SHP77 (cell line): ENCODE data around the gene FBXL16.
A peak's percentile ranks its signal among the peaks of the same experiment; 100 is the strongest.
"Not testable (repeated sequence)": the region's sequence is repeated elsewhere in the genome, so short reads cannot be mapped to it uniquely, and the experiment has no call there.

Experiments
- DNase-seq, 2 experiments: peaks; one replicate each; lab custom pipeline; 2025; lab: John Stamatoyannopoulos, UW

The FBXL16 gene

DNA sequence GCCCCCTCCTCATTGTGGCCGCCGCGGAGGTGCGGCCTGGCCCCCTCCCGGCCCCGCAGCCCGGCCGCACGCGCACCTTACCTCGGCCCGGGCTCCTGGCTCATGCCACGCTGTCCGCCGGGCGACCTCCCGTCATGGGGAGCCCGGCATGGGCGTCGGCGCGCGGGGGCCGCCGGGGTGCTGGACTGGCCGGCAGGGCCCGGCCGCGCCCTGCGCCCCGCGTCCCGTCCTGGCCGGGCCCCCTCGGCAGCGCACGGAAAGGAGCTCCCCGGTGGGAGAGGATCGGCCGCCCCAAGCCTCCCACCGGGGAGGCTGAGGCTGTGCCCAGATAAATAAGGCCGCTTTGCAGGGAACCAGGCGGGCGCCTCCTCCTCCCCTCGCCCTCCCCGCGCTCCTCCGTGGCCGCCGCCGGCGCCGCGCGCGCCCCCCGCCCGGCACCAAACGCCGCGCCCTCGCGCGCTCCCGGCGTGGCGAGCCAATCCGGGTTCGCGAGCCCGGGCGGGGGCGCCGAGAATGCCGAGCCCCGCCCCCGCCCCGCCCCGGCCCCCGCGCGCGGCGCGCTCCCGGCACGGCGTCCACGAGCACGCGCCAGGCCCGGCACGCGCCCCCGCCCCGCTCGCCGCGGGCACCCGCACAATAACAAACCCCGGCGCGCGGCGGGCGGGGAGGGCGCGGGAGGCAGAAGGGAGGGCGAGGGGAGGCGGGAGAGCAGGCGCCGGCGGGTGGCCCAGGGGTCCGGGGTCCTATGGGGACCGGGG is at the start of gene FBXL16:
Gene FBXL16, minus strand, starts transcription at position 371 of the 758 bp plus-strand sequence. CDS start 8,396 bp downstream, outside the sequence.
- DNase-seq: peak in 1 of 2 experiments; percentile 63

- no peak for DNase-seq
Measured at GRCh38 chr16:754656-755055, 49.1 kb upstream of the FBXL16 start.

DNA sequence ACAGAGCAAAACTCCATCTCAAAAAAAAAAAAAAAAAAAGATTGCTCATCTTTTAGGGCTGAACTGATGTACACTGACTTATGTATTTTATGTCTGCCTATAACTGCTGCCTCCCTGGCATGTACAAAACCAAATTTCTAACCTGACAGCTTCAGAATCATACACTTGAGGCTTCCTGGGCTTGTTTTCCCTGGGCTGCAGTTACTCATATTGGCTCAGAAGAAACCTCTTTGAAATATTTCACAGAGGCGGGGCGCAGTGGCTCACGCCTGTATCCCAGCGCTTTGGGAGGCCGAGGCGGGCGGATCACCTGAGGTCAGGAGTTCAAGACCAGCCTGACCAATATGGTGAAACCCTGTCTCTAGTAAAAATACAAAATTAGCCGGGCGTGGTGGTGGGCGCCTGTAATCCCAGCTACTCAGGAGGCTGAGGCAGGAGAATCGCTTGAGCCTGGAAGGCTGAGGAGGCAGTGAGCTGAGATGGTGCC is 48.6 kb upstream of the FBXL16 start:
- not testable (repeated sequence) for DNase-seq

- no peak for DNase-seq
Measured at GRCh38 chr16:752007-752312, 46.4 kb upstream of the FBXL16 start.

DNA sequence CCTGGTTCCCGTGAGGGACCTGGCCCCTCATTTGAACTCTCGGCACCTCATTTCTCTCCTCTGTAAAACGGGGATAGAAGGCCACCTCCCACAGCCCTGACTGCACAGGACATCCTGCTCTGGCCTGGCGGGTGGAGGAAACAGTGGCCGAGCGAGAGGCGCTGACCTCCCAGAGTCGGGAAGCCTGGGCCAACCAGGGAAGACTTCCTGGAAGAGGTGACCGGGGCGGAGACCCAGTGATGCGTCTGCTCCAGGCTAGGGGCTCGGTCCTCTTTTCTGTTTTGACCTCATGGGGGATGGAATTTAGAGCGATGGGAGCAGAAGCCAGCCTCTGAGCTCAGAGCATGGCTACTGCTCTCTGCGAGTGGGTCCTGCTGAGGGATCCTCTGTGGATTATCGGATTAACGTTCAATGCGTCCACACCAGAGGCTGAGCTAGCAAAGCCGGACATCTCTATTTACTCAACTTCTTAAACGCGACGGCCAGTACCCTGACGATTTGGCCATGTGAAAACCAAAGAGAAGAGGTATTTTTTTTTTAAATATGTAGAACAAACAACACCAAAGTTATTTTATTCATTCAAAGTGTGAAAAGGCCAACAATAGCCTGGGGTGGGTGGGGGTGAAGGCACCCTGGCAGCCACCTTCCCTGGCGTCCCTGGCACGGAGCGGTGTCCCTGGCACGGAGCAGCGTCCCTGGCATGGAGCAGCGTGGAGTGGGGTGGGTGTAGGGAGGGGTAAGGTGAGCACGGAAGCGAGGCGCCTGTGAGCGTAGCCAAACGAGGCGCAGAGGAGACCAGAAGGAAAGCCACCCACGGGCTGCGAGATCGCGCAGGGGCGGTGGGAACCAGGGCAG is 45.8 kb upstream of the FBXL16 start:
- no peak for DNase-seq

- DNase-seq: no peak
Measured at GRCh38 chr16:750485-750884, 44.9 kb upstream of the FBXL16 start.

- DNase-seq: no peak
Measured at GRCh38 chr16:749010-749409, 43.4 kb upstream of the FBXL16 start.

DNA sequence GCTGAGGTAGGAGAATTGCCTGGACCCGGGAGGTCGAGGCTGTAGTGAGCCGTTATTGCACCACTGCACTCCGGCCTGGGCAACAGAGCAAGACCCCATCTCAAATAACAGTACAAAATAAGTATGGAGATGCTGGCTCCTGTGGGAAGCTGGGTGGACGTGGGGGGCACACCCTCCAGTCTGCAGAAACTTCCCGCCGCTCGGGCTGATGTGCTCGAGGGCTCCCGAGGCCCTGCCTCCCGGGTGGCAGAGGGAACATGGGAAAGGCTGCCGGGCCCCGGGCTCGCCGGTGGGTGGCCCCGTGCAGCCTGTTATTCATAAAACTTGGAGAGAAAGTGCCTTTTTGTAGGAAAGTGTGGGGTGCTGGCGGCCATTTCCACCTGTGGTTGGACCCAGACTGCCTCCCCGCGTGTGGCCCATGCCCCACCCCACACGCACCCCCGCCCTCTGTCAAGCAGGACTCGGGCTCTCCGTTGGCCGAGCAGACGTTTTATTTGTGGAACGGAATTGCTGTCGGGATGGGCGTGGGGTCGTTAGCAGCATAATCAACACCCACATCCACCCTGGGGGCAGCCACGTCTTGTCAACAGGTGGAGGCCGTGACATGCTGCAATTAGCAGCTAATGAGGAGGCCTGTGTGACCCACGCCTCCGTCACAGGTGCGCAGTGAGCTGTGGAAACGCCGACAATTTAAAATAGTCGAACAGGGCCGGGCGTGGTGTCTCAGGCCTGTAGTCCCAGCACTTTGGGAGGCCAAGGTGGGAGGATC is 42.6 kb upstream of the FBXL16 start:
- DNase-seq: no peak

GRCh38 chr16:746637-747036 is 41.0 kb upstream of the FBXL16 start:
- DNase-seq: no peak

DNA sequence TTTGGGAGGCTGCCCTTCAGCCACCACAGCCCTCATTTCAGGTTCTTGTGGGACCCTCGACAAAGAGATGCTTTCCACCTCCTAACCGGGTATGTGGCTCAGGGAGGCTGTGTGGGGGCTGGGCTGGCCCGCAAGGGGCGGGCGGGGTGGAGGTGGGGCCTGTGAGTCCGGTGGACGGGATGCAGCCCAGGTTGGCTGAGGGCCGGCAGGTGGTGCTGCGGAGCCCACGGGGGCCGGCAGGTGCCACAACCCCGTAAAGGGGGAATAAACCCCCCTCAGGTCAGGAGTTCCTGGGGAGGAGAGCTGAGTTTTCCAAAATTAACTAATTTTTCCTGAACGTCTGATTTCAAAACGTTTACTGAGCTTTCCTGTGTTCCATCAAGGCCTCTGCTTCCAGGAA is 40.1 kb upstream of the FBXL16 start:
- DNase-seq: peak in 1 of 2 experiments; percentile 23

DNA sequence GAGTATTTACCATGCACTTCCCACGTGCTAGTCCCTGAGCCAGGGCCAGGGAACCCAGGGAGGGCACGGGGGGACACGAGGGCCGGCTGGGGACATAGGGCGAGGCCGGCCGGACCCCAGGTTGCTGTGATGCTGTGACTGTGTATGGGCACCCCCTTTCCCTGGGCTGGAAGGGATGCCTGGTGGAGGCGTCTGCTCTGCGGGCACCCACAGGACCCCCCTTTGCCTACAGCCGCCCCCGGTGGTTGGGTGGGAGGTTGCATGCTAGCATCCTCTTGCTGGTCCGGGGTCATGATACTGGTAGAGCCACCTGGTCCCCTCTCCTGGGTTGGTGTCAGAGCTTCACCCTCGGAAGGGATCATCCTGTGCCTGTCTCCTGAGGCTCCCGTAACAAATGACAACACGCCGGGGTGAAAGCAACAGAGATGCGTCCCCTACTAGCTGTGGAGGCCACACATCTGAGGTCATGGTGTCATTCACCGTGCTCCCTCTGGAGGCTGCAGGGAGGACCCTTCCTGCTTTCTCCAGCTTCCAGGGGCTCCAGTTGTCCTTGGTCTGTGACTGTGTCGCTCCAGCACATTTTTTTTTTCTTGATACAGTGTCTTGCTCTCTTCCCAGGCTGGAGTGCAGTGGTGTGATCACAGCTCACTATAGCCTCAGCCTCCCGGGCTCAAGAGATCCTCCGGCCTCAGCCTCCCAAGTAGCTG is 38.3 kb upstream of the FBXL16 start:
- no peak for DNase-seq

GRCh38 chr16:742894-743293 is 37.3 kb upstream of the FBXL16 start:
- not testable (repeated sequence) for DNase-seq

DNA sequence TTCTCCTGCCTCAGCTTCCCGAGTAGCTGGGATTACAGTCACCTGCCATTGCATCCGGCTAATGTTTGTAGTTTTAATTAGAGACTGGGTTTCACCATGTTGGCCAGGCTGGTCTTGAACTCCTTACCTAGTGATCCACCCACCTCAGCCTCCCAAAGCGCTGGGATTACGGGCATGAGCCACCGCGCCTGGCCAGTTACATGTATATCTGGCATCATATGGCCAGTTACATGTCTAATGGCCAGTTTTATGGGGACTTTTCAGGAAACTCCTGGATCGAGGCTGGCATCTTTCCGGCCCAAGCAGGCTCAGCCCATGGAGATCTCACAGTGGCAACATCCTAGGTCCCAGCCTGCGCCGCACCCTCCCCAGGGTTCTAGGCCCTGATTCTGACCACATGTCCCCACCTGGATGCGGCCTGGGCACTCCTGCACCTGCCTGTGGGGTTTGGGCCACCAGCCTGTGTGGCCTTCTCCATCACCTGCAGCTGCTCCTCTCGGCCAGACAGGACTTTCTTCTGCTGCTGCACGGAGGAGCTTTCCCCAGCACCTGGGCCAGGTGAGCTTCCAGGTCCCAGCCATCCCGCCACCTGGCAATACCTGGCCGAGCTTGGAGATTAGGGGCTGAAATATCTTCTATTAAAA is 36.5 kb upstream of the FBXL16 start:
- DNase-seq: no peak

DNA sequence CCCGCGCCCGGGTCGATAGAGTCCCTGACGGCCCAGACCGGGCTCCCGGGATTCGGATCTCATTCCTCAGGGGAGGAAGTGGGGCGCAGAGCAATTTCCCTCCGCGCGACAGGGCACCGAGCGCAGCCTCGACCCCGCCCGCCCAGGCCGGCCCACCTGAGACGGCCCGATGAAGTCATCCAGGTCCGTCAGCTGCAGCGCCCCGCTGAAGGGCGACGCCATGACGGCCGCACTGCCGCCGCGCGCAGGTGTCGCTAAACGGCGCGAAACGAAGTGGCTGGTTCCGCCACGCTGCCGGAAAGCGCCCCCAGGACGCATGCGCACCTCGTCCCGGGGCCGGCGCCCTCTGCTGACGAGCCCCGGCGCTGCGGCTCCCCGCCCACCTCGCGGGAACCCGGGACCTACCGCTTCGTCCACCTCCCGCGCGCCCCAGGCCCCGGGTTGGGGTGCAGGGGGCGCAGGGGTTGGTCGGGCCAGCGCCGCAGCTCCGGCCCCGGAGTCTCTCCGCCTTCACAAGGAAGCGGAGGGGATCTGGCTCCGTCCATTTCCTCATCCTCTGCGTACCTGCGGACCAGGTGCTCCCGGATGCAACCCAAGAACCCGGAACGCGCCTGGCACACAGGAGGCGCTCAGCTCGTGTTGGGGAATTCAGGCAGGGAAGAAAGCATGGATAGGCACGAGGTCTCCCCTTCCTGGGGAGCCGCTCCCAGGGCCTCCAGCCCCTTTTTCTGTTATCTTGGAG is 35.3 kb upstream of the FBXL16 start, which contains the start of gene CIAO3:
Gene CIAO3, minus strand, starts transcription at position 234 of the 742 bp plus-strand sequence. Its CDS starts 12 bp downstream, at position 222.
- peak; percentile 69 to 76 for DNase-seq

DNA sequence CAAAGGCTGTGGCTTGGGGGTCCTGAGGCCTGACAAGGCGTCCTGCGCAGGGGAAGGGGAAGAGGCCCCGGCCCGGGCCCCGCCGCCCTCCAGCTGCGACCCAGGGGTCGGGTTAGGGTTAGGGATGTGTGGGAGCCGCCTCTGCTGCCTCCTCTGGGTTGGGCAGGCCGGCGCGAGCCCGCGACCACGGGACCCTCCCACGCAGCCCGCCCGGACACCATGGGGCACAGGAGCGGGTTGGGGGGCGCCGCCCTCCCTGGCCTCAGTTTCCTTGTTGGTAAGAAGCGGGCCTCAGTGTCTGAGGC is 34.8 kb upstream of the FBXL16 start:
- DNase-seq: no peak

DNA sequence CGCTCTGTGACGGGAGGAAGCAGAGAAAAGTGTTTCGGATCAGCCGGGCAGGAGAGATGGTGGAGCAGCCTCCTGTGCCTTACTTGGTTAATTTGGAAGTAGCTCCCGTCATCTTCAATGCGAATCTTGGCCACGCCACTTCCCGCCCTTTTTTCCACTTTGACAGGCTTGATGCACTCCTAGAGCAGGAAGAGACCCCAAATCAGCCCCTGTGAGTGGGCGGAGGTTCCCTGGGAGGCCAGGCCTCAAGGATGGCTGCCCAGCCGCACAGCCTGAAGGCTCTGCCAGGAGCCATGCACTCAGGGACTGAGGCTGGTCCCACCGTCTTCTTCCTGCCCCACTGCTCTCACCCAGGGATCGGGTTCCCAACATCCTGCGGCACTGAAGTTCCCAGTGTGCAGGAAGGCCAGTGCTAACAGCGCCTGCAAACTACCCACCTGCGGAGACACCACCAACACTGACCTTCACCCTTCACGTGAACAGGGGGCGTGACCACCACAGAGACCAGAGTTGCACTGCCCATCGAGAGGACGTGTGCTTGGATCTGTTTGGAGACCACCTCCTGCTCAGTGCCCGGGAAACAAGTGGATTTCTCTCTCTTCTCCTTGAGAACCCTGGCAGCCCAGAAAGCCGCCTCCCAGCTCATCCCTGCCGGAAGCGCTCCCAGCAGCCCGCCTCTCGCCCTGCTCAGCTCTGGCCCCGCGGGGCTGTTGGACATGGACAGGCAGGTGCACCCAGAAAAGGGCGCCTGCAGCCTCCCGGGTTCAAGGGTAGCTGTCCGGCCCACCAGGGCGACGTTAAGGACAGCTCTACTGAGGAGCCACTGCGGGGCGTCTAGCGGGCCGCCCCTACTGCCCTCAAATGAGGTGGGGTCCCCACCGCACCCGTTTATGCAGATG is 34.2 kb upstream of the FBXL16 start:
- DNase-seq: no peak

GRCh38 chr16:736936-737481 is 31.4 kb upstream of the FBXL16 start:
- no peak for DNase-seq

DNA sequence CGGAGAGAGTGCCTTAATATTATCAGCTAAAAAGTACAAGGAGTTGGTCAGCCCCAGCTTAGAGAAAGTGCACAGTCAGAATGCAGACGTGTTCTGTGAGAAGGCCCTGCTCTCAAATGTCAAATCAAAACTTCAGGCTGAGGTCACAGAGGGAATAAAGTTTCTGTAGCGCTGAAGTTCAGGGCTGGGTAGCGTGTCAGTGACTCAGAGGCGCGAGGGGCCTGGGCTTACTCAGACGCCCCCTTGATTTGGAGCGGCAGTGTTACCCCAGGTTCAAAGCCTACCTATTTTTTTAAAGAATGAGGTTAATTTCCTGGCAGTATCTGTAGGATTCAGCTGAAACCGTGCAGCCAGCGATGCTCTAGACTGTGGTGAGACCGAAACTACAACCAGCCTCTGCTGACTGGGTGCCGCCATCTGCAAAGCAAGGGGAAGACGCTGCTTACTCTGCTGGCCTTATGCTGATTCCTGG is 30.4 kb upstream of the FBXL16 start:
- DNase-seq: no peak
